ENCODE measurements around the gene SEMA6D.

The SEMA6D gene

DNA sequence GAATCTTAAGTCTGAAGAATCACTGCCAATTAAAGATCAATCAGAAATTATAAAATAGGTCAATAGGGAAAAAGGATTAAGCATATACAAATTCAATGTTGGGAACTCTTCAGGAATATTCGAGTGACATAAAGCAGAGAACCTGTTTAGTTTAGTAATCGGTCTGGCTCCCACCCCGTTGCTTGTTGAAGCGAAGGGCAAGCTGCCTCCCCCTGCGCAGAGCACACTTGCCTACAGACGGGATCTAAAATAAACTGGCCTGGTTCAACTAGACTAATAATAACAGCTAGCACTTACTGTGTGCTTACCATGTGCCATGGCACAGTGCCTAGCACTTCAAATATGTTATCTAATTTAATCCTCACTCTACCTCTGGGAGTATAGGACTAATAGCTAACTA lies 8.6 kb downstream of the SEMA6D start:
- no peaks in the 10 kb centered on the region for H3K79me2 ChIP-seq (ENCODE audit: control insufficient read depth, low read length)
- TF ChIP-seq EZH2phosphoT487 (IDR thresholded peaks at IDR 0.05; ENCODE audit: borderline replicate concordance, low read length): no peak
- TF ChIP-seq, protein P1, sequence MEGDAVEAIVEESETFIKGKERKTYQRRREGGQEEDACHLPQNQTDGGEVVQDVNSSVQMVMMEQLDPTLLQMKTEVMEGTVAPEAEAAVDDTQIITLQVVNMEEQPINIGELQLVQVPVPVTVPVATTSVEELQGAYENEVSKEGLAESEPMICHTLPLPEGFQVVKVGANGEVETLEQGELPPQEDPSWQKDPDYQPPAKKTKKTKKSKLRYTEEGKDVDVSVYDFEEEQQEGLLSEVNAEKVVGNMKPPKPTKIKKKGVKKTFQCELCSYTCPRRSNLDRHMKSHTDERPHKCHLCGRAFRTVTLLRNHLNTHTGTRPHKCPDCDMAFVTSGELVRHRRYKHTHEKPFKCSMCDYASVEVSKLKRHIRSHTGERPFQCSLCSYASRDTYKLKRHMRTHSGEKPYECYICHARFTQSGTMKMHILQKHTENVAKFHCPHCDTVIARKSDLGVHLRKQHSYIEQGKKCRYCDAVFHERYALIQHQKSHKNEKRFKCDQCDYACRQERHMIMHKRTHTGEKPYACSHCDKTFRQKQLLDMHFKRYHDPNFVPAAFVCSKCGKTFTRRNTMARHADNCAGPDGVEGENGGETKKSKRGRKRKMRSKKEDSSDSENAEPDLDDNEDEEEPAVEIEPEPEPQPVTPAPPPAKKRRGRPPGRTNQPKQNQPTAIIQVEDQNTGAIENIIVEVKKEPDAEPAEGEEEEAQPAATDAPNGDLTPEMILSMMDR (IDR thresholded peaks at IDR 0.05; ENCODE audit: low read depth, low read length, poor library complexity, severe bottlenecking): no peak
- H3K9me3 ChIP-seq (ENCODE audit: control insufficient read depth, insufficient read depth, low read length): no peaks in the 10 kb centered on the region

DNA sequence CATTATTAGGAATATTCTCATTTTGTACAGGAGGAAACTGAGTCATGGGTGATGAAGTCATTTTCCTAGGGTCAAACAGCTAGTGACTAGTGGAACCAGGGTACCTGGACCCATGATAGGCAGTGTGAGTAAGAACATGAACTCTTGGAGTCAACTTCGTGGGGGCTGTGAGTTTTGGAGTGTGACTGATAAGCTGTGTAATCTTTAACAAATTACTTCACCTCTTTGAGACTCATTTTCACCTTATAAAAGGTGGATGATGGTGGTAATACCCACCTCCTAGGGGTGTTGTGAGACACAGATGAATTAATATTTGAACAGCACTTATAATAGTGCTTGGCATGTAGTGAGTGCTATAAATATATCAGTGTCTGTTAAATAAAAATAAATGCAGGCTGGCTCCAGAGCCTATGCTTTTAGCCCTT lies 9.1 kb downstream of the SEMA6D start:
- no peak overlapping the region for H3K4me2 ChIP-seq (ENCODE audit: low read length)
- no peaks in the 10 kb centered on the region for H4K20me1 ChIP-seq (ENCODE audit: control insufficient read depth, insufficient read depth, low read depth, low read length)
- H3K27me3 ChIP-seq (ENCODE audit: control insufficient read depth, low read length): no peaks in the 10 kb centered on the region
- H3K36me3 ChIP-seq (ENCODE audit: control insufficient read depth, low read length): no peaks in the 10 kb centered on the region
- H3F3A ChIP-seq (ENCODE audit: control insufficient read depth, insufficient read depth): no peaks in the 10 kb centered on the region
- H3K9me2 ChIP-seq (replicated peaks; ENCODE audit: control insufficient read depth, low read length): no peaks in the 10 kb centered on the region
- no peak for TF ChIP-seq EZH2phosphoT487 (IDR thresholded peaks at IDR 0.05; ENCODE audit: borderline replicate concordance, low read length)
- TF ChIP-seq, protein P1 (IDR thresholded peaks at IDR 0.05; ENCODE audit: low read depth, low read length, poor library complexity, severe bottlenecking): no peak
- H3K9me3 ChIP-seq (ENCODE audit: control insufficient read depth, insufficient read depth, low read length): no peaks in the 10 kb centered on the region
- no peak overlapping the region for H3K27ac ChIP-seq (ENCODE audit: low read depth, low read length)
- no peaks in the 10 kb centered on the region for H3K79me2 ChIP-seq (ENCODE audit: control insufficient read depth, low read length)
- H3K4me1 ChIP-seq (ENCODE audit: control insufficient read depth, low read length): no peaks in the 10 kb centered on the region
- no peak overlapping the region for H3K4me3 ChIP-seq (ENCODE audit: low read length)

More for the DNA sequence above, 8.6 kb downstream of the SEMA6D start:
- Histone ChIP-seq H3K4me3 (ENCODE audit: low read length) (no peak overlapping the region), H3K27ac (ENCODE audit: low read depth, low read length) (no peak overlapping the region), H3K4me1 (ENCODE audit: control insufficient read depth, low read length) (no peaks in the 10 kb centered on the region), H3K4me2 (ENCODE audit: low read length) (no peak overlapping the region), H3K9me2 (replicated peaks; ENCODE audit: control insufficient read depth, low read length) (no peaks in the 10 kb centered on the region), H3K27me3 (ENCODE audit: control insufficient read depth, low read length) (no peaks in the 10 kb centered on the region), H3F3A (ENCODE audit: control insufficient read depth, insufficient read depth) (no peaks in the 10 kb centered on the region), H3K36me3 (ENCODE audit: control insufficient read depth, low read length) (no peaks in the 10 kb centered on the region), H4K20me1 (ENCODE audit: control insufficient read depth, insufficient read depth, low read depth, low read length) (no peaks in the 10 kb centered on the region)

DNA sequence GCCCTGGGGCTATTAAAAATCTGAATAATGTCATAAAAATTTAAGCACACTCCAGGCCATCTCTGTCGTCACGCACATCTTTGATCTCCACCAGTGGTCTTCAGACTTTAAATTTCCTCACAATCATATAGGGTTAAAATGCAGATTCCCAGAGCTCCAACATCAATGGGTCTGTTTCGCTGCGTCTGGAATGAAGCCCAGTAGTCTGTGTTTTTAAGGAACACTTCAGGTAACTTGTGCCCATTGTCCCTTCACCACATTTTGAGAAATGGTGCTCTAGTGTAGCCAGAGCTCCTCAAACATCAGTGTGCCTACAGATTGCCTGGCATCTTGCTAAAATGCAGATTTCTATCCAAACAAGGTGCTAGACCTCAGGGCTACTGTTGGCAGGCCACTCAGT lies 9.8 kb downstream of the SEMA6D start:
- H3K4me2 ChIP-seq (ENCODE audit: low read length): no peak overlapping the region
- H3K4me1 ChIP-seq (ENCODE audit: control insufficient read depth, low read length): no peaks in the 10 kb centered on the region
- no peaks in the 10 kb centered on the region for H3K9me3 ChIP-seq (ENCODE audit: control insufficient read depth, insufficient read depth, low read length)
- TF ChIP-seq, protein P1 (IDR thresholded peaks at IDR 0.05; ENCODE audit: low read depth, low read length, poor library complexity, severe bottlenecking): no peak
- no peak for TF ChIP-seq EZH2phosphoT487 (IDR thresholded peaks at IDR 0.05; ENCODE audit: borderline replicate concordance, low read length)
- H3K27ac ChIP-seq (ENCODE audit: low read depth, low read length): no peak overlapping the region
- H3F3A ChIP-seq (ENCODE audit: control insufficient read depth, insufficient read depth): no peaks in the 10 kb centered on the region
- no peaks in the 10 kb centered on the region for H3K27me3 ChIP-seq (ENCODE audit: control insufficient read depth, low read length)
- H3K4me3 ChIP-seq (ENCODE audit: low read length): no peak overlapping the region
- no peaks in the 10 kb centered on the region for H3K79me2 ChIP-seq (ENCODE audit: control insufficient read depth, low read length)
- H3K9me2 ChIP-seq (replicated peaks; ENCODE audit: control insufficient read depth, low read length): no peaks in the 10 kb centered on the region
- H3K36me3 ChIP-seq (ENCODE audit: control insufficient read depth, low read length): no peaks in the 10 kb centered on the region
- H4K20me1 ChIP-seq (ENCODE audit: control insufficient read depth, insufficient read depth, low read depth, low read length): no peaks in the 10 kb centered on the region

DNA sequence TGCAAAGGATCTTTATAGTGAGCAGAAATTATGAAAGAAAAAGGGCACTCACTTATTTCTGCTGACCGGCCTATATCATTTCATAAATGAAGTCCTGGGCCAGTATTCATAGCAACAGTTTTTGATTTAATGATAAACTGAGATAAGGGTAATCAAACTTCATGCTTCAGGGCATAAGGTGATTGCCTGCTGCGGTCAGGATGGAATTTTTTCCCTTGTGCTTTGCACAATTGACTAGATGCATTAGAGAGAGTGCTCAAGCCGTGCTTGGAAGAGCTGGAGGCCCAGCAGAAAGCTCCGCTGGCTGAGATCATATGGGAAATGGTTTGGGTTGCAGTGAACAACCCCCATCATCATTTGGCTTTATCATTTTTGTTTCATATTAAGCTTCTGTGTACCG lies 10.4 kb downstream of the SEMA6D start:
- H3K4me2 ChIP-seq (ENCODE audit: low read length): no peak overlapping the region
- no peaks in the 10 kb centered on the region for H3F3A ChIP-seq (ENCODE audit: control insufficient read depth, insufficient read depth)

More for the DNA sequence above, 10.4 kb downstream of the SEMA6D start:
- Histone ChIP-seq H3K36me3 (ENCODE audit: control insufficient read depth, low read length) (no peaks in the 10 kb centered on the region), H3K27ac (ENCODE audit: low read depth, low read length) (no peak overlapping the region), H3K27me3 (ENCODE audit: control insufficient read depth, low read length) (no peaks in the 10 kb centered on the region), H3K9me3 (ENCODE audit: control insufficient read depth, insufficient read depth, low read length) (no peaks in the 10 kb centered on the region), H3K4me3 (ENCODE audit: low read length) (no peak overlapping the region), H3K9me2 (replicated peaks; ENCODE audit: control insufficient read depth, low read length) (no peaks in the 10 kb centered on the region), H4K20me1 (ENCODE audit: control insufficient read depth, insufficient read depth, low read depth, low read length) (no peaks in the 10 kb centered on the region), H3K79me2 (ENCODE audit: control insufficient read depth, low read length) (no peaks in the 10 kb centered on the region), H3K4me1 (ENCODE audit: control insufficient read depth, low read length) (no peaks in the 10 kb centered on the region)
- no peak for TF ChIP-seq EZH2phosphoT487 (IDR thresholded peaks at IDR 0.05; ENCODE audit: borderline replicate concordance, low read length)
- TF ChIP-seq, protein P1 (IDR thresholded peaks at IDR 0.05; ENCODE audit: low read depth, low read length, poor library complexity, severe bottlenecking): no peak
